ENCODE measurements around the gene PLD1.

GRCh38 chr3:171786997-171787396 is 23.3 kb downstream of the PLD1 start:
- TF ChIP-seq, protein P1, sequence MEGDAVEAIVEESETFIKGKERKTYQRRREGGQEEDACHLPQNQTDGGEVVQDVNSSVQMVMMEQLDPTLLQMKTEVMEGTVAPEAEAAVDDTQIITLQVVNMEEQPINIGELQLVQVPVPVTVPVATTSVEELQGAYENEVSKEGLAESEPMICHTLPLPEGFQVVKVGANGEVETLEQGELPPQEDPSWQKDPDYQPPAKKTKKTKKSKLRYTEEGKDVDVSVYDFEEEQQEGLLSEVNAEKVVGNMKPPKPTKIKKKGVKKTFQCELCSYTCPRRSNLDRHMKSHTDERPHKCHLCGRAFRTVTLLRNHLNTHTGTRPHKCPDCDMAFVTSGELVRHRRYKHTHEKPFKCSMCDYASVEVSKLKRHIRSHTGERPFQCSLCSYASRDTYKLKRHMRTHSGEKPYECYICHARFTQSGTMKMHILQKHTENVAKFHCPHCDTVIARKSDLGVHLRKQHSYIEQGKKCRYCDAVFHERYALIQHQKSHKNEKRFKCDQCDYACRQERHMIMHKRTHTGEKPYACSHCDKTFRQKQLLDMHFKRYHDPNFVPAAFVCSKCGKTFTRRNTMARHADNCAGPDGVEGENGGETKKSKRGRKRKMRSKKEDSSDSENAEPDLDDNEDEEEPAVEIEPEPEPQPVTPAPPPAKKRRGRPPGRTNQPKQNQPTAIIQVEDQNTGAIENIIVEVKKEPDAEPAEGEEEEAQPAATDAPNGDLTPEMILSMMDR (IDR thresholded peaks at IDR 0.05) = no peak
- TF ChIP-seq POLR2A (IDR thresholded peaks at IDR 0.05) (no peak), EP300 (IDR thresholded peaks at IDR 0.05) (no peak), POLR2AphosphoS5 (IDR thresholded peaks at IDR 0.05) (no peak)

All from gastroesophageal sphincter (tissue), 3 donors.